Measurements from ENCODE around the gene SMIM31.

DNA sequence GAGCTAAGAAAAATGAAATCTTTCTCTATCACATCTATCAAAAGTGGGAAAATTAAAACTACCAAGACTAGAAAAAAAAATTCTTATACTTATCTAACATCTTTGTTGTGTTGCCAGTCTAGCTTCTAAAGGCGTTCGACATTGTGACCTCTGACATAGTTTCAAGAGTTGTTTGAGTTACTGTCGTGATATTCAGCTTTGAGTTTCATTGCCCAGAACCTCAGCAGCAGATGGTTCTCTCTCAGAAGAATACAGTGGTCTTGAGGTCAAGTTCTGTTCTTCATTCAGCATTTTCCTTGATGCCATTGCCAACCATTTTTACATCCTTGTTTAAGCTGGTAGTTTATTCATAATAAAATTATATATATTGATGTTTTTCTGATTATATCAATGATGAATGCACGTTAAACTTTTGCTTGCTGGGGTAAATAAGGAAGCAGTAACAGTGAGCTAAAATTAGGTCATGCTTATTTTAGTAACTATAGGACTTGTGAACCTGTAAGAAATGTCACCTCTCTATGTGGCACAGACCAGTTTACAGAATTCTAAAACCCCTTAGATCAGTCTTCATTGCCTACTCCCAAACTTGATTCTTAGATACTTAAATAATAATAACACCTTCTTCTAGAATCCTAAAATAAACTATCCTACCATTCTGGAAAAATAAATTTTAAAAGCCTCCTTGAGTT, 23.1 kb upstream of the SMIM31 start:
- TF ChIP-seq, protein P1, sequence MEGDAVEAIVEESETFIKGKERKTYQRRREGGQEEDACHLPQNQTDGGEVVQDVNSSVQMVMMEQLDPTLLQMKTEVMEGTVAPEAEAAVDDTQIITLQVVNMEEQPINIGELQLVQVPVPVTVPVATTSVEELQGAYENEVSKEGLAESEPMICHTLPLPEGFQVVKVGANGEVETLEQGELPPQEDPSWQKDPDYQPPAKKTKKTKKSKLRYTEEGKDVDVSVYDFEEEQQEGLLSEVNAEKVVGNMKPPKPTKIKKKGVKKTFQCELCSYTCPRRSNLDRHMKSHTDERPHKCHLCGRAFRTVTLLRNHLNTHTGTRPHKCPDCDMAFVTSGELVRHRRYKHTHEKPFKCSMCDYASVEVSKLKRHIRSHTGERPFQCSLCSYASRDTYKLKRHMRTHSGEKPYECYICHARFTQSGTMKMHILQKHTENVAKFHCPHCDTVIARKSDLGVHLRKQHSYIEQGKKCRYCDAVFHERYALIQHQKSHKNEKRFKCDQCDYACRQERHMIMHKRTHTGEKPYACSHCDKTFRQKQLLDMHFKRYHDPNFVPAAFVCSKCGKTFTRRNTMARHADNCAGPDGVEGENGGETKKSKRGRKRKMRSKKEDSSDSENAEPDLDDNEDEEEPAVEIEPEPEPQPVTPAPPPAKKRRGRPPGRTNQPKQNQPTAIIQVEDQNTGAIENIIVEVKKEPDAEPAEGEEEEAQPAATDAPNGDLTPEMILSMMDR (IDR thresholded peaks at IDR 0.05) = no peak
- TF ChIP-seq EZH2 (IDR thresholded peaks at IDR 0.05; ENCODE audit: borderline replicate concordance, insufficient read depth, low read depth, low read length, poor library complexity, severe bottlenecking) = no peak

All from B cell (primary cell).